Measurements from ENCODE around the gene DCLRE1B. TPM values are rescaled to one million over a fixed set of nuclear protein-coding genes. Genes with fewer than 3 reads are reported as not detected.

Gene DCLRE1B
- total RNA-seq, 4 donors from 2014 or later, result 3.2 to 5.0 (median 4.1) TPM

DNA sequence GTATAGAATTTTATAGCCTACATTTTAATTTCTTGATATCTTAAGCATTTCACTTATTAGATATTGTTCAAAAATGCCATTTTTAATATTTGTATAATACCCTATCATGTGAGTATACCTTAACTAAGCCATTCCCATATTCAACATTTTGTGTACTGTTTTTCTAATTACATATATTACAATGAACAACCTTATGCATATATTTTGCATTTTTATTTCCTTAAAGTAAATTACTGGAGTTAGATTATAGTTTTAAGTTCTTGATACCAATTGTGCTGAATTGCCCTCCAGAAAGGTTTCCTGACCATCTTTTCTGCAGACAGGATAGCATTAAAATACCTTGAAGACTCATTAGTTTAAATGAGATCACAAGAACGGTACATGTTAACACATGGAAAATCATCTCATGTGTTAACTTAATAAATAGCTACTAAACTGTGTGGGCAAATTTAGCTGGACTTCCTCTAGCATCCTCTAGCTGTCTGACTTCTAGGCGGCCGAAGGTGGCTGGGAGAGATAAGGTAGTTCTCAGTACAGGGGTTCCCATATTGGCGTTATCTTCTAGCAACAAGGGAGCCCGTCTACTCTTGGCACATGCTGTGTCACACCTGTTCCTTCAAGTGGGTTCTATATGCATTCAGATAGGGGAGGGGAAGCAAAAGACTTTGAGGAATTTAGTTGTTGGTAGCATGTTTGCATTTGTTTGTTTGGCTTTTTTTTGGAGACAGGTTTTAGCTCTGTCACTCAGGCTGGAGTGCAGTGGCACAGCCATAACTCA lies 8.9 kb downstream of the DCLRE1B start:
- peaks cover 8 to 11% of the 10 kb centered on the region in 2 donors for H3K4me1 ChIP-seq
- no peak overlapping the region for H3K4me3 ChIP-seq (replicated peaks in 1 of 3)
- no peak overlapping the region for H3K27ac ChIP-seq
- peaks cover 0 to 5% of the 10 kb centered on the region in 2 donors for H3K36me3 ChIP-seq
- intact Hi-C loops (cut with DNase I), result no loop called here
- WGBS, 2 donors, result 91 to 94% methylated on average over 5 of the region's 5 CpGs
- DNase-seq, result no peak
- TF ChIP-seq, protein P1, sequence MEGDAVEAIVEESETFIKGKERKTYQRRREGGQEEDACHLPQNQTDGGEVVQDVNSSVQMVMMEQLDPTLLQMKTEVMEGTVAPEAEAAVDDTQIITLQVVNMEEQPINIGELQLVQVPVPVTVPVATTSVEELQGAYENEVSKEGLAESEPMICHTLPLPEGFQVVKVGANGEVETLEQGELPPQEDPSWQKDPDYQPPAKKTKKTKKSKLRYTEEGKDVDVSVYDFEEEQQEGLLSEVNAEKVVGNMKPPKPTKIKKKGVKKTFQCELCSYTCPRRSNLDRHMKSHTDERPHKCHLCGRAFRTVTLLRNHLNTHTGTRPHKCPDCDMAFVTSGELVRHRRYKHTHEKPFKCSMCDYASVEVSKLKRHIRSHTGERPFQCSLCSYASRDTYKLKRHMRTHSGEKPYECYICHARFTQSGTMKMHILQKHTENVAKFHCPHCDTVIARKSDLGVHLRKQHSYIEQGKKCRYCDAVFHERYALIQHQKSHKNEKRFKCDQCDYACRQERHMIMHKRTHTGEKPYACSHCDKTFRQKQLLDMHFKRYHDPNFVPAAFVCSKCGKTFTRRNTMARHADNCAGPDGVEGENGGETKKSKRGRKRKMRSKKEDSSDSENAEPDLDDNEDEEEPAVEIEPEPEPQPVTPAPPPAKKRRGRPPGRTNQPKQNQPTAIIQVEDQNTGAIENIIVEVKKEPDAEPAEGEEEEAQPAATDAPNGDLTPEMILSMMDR (IDR thresholded peaks at IDR 0.05), result no peak
- TF ChIP-seq POLR2A (IDR thresholded peaks at IDR 0.05), result no peak
- no peaks in the 10 kb centered on the region for H3K9me3 ChIP-seq
- no peaks in the 10 kb centered on the region for H3K27me3 ChIP-seq

DNA sequence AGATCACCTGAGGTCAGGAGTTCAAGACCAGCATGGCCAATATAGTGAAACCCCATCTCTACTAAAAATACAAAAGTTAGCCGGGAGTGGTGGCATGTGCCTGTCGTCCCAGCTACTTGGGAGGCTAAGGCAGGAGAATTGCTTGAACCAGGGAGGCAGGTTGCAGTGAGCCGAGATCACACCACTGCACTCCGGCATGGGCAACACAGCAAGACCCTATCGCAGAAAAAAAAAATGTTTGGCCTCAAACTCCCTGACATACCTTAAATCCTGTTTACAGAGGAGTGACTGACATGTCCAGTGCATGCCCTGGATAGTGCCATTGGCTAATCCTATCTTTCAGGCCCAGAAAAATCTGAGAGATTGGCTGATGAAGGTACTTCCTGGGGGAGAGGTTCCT lies 11.8 kb downstream of the DCLRE1B start:
- Histone ChIP-seq H3K27ac (no peak overlapping the region), H3K27me3 (no peaks in the 10 kb centered on the region), H3K36me3 (no peaks in the 10 kb centered on the region), H3K4me3 (replicated peaks in 1 of 3) (no peak overlapping the region), H3K9me3 (no peaks in the 10 kb centered on the region), H3K4me1 (peaks cover 8 to 11% of the 10 kb centered on the region in 2 donors)
- no peak for DNase-seq
- TF ChIP-seq POLR2A (IDR thresholded peaks at IDR 0.05), result no peak
- TF ChIP-seq, protein P1 (IDR thresholded peaks at IDR 0.05), result no peak
- 91 to 99% methylated on average over 5 of the region's 5 CpGs for WGBS, 2 donors
- intact Hi-C loops (cut with DNase I), result no loop called here

DNA sequence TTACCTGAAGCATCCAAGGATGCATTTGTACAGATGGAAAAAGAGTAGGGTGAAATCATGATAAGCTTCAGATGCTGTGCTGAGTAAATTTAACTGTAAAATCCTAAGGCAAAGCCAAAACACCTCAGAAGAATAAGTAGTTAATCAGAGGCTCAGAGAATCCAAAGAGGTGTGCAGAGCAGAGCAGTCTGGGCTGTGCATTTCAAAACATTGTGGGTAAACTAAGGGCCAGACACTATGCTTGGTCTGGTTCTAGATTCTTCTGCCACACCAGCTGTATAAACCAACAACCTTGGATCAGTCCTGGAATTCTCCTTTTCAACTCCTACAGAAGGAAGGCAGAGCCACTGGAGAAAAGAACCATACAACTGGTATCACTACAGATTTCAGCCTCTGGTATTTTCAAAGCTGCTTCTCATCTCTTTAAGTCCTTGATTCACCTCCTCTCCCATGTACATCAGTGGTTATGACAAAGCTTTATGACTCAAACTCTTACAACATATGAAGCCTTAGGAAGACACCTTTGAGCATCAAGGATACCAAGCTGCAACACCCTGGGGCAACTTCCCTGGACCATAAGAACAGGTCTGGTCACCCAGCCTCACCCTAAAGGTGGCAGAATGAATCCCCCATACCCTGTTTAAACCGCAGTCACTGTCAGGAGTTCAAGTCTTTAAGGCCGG lies 12.4 kb downstream of the DCLRE1B start:
- H3K36me3 ChIP-seq, result no peaks in the 10 kb centered on the region
- H3K27ac ChIP-seq, result no peak overlapping the region
- intact Hi-C loops (cut with DNase I), result no loop called here
- WGBS, 2 donors, result 79 to 92% methylated on average over 2 of the region's 2 CpGs
- no peak for TF ChIP-seq POLR2A (IDR thresholded peaks at IDR 0.05)
- TF ChIP-seq, protein P1 (IDR thresholded peaks at IDR 0.05), result no peak
- DNase-seq, result no peak
- no peaks in the 10 kb centered on the region for H3K9me3 ChIP-seq
- H3K27me3 ChIP-seq, result no peaks in the 10 kb centered on the region
- H3K4me1 ChIP-seq, result peaks cover 8 to 9% of the 10 kb centered on the region in 2 donors
- no peak overlapping the region for H3K4me3 ChIP-seq (replicated peaks in 1 of 3)

DNA sequence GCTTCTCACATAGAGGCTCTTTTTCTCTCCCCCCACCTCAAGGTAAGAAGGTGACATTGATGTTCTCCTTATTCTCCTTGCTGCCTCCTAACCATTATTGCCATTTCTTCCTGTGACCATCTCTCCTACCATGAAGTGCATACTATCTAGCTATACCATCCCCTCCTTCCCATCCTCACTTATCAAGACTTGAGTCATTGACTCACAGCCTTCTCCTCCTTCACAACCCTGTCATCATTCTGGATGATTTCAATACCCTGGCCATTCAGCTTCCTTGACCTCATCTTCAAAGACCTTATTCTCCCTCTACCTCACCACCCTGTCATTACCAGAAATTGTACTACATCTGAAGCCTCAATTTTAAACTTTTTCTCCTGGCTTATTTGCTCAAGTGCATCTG lies 13.1 kb downstream of the DCLRE1B start:
- intact Hi-C loops (cut with DNase I), result no loop called here
- Histone ChIP-seq H3K27ac (no peak overlapping the region), H3K9me3 (no peaks in the 10 kb centered on the region), H3K4me3 (replicated peaks in 1 of 3) (no peak overlapping the region), H3K27me3 (no peaks in the 10 kb centered on the region), H3K36me3 (no peaks in the 10 kb centered on the region), H3K4me1 (peaks cover 2% of the 10 kb centered on the region in 2 donors)
- DNase-seq, result no peak
- TF ChIP-seq, protein P1 (IDR thresholded peaks at IDR 0.05), result no peak
- TF ChIP-seq POLR2A (IDR thresholded peaks at IDR 0.05), result no peak

DNA sequence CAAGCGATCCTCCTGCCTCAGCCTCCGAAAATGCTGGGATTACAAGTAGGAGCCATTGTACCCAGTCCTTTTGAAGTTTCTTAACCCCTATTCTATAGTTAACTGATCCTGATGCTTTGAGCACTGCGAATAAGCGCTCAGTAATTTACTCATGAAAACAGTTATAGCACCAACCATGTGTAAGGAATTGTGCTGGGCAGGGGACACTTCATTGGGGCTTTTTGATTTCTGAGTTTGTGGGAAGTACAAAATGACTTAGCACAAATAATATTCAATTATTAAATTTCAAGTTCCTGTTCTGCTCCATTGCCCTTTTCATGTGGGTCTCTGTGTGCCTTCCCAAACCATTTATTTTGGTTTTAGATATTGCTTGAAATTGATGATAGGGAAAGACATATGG lies 17.8 kb downstream of the DCLRE1B start:
- intact Hi-C loops (cut with DNase I), result no loop called here
- no peaks in the 10 kb centered on the region for H3K36me3 ChIP-seq
- H3K4me3 ChIP-seq (replicated peaks in 1 of 3), result no peak overlapping the region
- no peaks in the 10 kb centered on the region for H3K9me3 ChIP-seq
- DNase-seq, result no peak
- H3K27ac ChIP-seq, result no peak overlapping the region
- H3K27me3 ChIP-seq, result no peaks in the 10 kb centered on the region
- TF ChIP-seq, protein P1 (IDR thresholded peaks at IDR 0.05), result no peak
- TF ChIP-seq POLR2A (IDR thresholded peaks at IDR 0.05), result no peak
- H3K4me1 ChIP-seq, result no peaks in the 10 kb centered on the region
- WGBS, 2 donors, result 95 to 98% methylated on average over 4 of the region's 4 CpGs
